ENCODE measurements around the gene PMPCA. TPM values are rescaled to one million over a fixed set of nuclear protein-coding genes. Genes with fewer than 3 reads are reported as not detected.

PMPCA gene
- total RNA-seq, 1 experiment from 2014 or later, result 83.7 TPM

DNA sequence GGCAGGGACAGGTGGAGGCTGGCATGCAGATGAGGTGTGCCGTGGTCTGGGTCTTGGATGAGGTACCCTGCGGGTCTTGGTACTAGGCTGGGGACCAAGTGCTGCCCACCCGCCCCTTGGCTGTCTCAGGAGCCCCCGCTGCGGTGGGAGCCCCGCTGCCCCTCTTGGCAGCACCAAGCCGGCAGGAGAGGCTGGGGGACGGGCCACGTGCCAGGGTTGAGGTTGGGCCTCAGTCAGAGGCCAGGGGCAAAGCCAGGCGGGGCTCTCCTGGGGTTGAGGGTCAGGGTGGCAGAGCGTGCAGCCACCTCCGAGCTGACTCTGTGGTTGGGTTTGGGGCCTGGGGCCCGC is 39.0 kb upstream of the PMPCA start:
- H3K27me3 ChIP-seq, result no peaks in the 10 kb centered on the region
- H3K36me3 ChIP-seq, result no peaks in the 10 kb centered on the region; the same call in 1 of the 2 replicates
- H3K4me3 ChIP-seq, result no peak overlapping the region
- H3K9me3 ChIP-seq, result no peaks in the 10 kb centered on the region
- DNase-seq, result no peak

DNA sequence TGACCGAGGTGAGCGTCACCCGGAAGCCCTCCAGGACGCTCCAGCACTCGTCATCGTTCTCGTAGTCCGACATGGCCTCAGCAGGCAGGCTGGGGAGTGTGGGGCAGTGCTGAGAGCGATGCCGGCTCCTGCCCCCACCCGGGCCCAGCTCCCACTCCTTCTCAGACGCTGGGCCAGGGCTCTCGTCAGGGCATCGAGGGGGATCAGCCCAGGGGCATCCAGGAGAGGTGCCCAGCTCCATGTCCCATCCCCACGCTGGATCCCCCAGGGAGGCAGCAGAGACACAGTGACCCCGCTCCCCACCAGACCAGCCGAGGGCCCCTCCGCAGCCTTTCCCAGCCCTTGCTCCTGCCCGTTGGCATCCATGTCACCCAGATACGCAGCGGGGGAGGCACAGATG is 38.5 kb upstream of the PMPCA start:
- no peaks in the 10 kb centered on the region for H3K27me3 ChIP-seq
- DNase-seq, result no peak
- H3K36me3 ChIP-seq, result no peaks in the 10 kb centered on the region; the same call in 1 of the 2 replicates
- no peak overlapping the region for H3K4me3 ChIP-seq
- H3K9me3 ChIP-seq, result no peaks in the 10 kb centered on the region

DNA sequence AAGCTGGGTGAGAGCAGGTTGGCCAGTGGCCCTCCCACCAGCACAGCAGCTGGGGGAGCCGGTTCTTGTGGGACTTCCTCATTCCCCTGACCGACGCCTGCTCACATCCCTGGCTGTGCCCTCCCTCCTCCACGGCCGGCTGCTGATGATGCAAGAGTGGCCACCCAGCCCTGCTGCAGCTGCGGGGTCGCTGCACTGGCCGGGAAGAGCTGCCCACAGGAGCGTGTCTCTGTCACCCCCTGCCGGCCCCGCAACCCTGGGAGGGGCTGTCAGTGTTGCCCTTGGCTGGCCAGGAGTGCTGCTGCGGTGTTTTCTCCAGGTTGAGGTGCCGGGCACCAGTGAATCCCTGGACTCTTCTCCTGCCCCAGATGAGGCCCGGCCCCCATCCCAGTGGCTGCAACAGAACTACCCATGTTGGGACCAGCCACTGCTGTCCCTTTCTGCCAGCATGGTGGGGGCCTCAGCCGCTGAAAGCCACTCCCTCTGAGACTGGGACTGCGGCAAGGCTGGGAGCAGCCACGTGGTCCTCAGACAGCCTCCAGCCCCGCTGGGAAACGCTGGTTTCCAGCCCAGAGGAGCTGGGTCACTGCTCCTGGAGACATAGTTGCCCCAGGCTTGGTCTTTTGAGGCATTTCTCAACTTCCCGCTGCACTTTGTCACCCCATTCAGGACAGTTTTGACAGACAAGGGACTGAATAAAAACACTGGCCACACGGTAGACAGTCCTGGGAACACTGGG is 37.7 kb upstream of the PMPCA start:
- no peaks in the 10 kb centered on the region for H3K9me3 ChIP-seq
- H3K4me3 ChIP-seq, result no peak overlapping the region
- H3K36me3 ChIP-seq, result no peaks in the 10 kb centered on the region; the same call in 1 of the 2 replicates
- peak; percentile 33 for DNase-seq
- no peaks in the 10 kb centered on the region for H3K27me3 ChIP-seq

DNA sequence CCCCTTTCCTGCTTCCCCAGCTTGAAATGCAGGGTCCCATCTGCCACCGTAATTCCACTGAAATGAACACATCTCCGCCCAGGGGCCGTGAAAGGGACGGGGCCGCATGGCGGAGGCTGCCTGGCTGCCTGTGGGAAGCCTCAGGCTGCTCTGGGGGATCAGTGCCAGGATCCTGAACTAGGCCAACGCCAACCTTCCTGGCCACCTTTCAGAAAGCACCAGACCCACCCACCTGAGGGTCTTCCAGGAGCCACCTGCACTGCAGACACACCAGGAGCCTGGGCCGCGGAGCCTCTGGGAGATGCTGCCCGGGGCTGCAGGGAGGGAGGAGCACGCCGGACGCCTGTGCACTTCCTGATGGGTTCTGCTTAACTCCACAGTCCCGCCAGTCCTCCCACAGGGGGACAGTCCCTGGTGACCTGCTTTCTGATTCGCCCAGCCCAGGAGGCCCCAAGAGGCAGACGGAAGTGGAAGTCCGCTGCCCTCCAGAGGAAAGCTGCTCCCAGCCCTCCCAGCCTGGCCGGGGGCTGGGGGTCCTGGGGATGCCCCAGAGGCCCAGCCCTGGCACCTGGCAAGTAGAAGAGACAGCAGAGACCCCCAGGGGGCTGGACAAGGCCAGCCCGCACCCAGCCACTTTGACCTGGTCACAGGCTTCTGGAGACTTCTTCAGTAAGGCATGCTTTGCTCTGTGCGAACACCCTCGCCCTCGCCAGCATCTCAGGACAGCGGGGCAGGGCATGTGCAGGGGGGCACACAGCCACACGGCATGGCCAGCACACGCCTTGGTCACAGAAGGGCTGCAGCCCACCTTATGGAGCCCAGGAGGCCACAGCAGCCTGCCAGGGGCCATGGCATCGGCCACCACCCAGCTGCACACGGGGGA is 36.9 kb upstream of the PMPCA start, which contains the start of gene CARD9:
Gene CARD9, minus strand, starts transcription at position 370 of the 883 bp plus-strand sequence. CDS start 1,591 bp downstream, outside the sequence.
- Histone ChIP-seq H3K36me3 (no peaks in the 10 kb centered on the region; the same call in 1 of the 2 replicates), H3K4me3 (no peak within 1 kb of the TSS), H3K9me3 (no peaks in the 10 kb centered on the region), H3K27me3 (no peaks in the 10 kb centered on the region)
- no peak for DNase-seq

DNA sequence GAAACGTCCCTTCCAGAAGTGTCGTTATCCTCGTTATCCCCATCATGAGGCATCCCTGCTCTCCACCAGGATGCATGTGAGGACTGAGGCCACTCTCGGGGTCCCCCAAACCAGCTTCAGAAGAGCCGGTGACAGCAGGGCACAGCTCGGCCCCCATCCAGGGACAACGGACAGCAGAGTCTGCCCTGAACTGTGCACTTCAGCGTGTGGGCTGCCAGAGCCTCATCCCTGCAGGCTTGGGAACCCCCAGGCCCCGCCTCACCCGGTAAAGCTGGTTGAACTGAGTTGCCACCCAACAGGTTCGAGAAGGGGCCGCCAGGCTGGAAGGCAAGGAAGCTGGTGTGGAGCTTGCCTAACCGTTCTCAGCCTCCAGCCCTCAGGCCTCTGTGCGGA is 36.3 kb upstream of the PMPCA start:
- DNase-seq, result no peak
- Histone ChIP-seq H3K9me3 (no peaks in the 10 kb centered on the region), H3K4me3 (no peak overlapping the region), H3K27me3 (no peaks in the 10 kb centered on the region), H3K36me3 (no peaks in the 10 kb centered on the region; the same call in none of the 2 replicates)

DNA sequence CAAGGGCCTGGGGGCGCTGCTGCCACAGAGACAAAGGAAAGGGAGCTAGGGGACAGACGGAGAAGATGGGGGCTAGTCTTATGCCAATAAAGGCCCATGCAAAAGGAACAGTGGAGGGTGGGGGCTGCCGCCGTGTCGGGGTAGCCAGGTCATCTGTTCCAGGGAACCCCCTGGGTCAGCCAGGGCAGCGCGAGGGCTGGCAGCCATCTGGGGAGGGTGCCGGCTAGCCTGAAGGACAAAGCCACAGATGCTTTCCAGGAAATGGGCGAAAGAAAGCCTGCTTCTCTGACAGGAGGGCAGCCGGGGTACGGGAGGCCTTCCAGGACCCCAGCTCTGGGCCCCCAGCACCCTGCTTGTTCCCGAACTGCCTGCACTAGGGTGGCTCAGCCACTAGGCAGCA is 35.4 kb upstream of the PMPCA start:
- no peaks in the 10 kb centered on the region for H3K27me3 ChIP-seq
- H3K36me3 ChIP-seq, result no peaks in the 10 kb centered on the region; the same call in none of the 2 replicates
- no peak for DNase-seq
- H3K9me3 ChIP-seq, result no peaks in the 10 kb centered on the region
- no peak overlapping the region for H3K4me3 ChIP-seq

DNA sequence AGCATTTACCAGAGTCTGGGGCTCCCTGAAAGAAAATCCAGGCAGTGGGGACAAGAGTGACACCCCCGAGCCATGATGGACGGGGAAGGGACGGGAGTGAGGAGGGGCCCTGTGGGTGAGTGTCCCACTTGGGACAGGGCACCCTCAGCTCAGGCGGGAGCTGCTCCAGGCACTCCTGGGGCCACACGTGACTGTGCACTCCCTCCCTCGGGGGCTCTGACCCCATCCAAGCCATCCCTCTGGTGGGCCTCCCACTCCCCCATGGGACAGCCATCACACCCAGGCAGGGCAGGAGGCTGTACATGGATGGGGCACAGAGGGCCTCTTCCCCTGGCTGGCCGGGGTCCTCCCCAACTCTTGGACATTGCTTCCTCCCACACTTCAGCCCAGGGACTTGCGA is 34.0 kb upstream of the PMPCA start:
- peaks cover 3% of the 10 kb centered on the region for H3K36me3 ChIP-seq
- no peaks in the 10 kb centered on the region for H3K27me3 ChIP-seq
- DNase-seq, result no peak
- no peaks in the 10 kb centered on the region for H3K9me3 ChIP-seq
- no peak overlapping the region for H3K4me3 ChIP-seq

DNA sequence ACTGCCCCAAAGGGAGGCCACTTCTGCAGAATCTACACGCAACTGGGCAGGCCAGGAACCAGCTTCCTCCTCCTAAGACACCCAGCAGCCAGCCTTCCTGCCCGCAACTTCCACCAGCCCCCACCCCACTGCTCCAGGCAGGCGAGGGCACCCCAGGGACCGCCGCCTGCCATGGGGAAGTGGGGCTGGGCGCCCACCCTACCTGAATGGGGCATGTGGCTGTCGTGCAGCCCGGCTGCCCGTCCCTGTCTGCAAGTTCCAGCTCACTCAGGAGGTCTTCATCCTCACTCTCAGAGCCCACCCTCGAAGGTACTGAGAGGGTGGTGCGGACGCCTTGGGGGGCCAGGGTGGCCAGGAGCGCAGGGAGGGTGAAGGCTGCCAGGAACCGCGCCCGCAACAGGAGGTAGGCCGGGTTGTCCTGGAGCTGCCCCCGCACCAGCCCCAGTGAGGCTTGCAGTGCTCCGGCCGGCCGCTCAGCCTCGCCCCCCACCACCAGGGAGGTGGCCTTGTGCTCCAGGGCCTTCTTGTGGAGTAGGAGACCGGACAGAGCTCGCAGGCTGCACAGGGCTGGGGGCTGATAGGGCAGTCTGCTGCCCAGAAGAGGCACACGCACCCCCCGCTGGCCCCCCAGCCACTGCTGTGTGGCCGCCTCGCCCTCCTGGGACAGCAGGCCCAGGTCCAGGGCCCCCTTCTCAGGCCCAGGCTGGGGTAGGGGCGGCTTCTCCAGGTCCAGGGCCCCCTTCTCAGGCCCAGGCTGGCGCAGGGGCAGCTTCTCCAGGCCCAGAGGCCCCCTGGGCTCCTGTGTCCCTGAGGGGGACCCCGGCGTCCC is 32.9 kb upstream of the PMPCA start:
- Histone ChIP-seq H3K9me3 (no peaks in the 10 kb centered on the region), H3K36me3 (peaks cover 3% of the 10 kb centered on the region), H3K27me3 (no peaks in the 10 kb centered on the region), H3K4me3 (no peak overlapping the region)
- DNase-seq, result no peak

DNA sequence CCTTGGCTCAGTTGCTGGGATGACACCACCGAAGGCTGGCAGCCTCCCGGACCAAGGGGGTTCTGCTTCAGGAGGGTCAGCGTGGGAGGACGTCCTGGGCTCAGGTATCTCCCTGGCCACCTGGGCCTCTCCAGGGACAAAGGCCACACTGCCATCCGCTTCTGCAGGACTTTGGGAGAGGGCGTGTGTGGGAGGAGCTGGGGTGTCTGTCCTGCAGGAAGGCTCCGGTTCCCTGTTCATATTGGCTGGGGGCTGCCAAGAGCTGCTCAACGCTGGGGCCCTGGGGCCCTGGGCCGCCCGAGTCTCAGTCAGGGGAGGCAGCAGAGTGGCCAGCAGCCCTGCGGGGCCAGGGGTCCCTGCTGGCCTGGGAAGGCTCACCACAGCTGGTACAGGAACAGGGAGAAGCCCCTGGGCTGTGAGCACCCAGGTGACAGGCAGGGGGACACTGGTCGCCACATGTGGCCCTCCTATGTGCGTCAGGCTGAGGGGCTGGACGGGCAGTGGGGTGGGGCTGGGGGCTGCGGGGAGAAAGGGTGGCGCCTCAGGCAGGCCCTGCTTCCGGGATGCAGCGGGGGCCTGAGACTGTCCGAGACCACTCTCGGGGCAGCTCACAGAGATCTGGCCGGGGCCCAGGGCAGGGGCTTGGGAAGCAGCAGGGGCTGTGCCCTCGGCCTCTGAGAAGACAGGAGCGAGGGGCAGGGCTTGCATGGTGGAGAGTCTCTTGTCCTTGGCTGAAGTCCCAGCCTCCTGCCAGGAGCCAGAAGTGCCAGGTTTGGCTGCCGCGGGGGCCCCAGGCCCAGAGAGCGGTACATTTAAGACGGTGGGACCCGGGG is 32.1 kb upstream of the PMPCA start:
- DNase-seq, result no peak
- peaks cover 3% of the 10 kb centered on the region for H3K36me3 ChIP-seq
- H3K9me3 ChIP-seq, result no peaks in the 10 kb centered on the region
- no peaks in the 10 kb centered on the region for H3K27me3 ChIP-seq
- no peak overlapping the region for H3K4me3 ChIP-seq

DNA sequence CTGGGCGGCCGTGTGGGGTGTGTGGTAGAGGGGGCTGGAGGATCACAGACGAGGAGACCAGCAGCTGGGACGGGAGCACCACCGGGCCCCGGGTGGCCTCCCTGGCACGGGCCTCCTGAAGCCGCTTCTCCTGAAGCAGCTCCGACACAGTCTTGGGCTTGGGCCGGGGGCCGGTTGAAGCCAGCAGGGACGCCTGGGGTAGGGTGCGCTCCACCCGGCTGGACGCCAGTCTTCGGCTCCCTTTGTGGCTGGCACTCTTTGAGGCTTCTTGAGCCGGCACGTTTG is 31.5 kb upstream of the PMPCA start:
- Histone ChIP-seq H3K9me3 (no peaks in the 10 kb centered on the region), H3K4me3 (no peak overlapping the region), H3K36me3 (peaks cover 4% of the 10 kb centered on the region), H3K27me3 (no peaks in the 10 kb centered on the region)
- no peak for DNase-seq

DNA sequence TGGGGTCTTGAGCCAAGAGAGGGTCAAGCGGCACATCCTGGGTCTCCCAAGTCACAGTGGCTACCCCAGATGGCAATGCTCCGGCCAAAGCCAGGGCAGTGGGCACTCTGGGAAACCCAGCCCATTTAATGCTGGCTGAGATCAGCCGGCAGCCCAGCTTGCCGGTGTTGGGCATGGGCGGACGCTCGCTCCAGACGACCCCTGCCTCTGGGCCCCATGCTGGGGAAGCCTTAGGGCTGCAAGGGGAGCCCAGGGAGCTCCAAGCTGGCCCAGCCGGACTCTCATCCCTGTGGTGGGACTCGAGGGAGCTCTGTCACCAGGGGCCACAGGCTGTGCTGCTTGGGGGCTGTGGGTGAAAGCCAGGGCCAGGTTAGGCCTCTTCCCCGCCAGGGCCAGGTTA is 31.1 kb upstream of the PMPCA start:
- DNase-seq, result no peak
- H3K4me3 ChIP-seq, result no peak overlapping the region
- H3K9me3 ChIP-seq, result no peaks in the 10 kb centered on the region
- H3K27me3 ChIP-seq, result no peaks in the 10 kb centered on the region
- peaks cover 8% of the 10 kb centered on the region for H3K36me3 ChIP-seq

DNA sequence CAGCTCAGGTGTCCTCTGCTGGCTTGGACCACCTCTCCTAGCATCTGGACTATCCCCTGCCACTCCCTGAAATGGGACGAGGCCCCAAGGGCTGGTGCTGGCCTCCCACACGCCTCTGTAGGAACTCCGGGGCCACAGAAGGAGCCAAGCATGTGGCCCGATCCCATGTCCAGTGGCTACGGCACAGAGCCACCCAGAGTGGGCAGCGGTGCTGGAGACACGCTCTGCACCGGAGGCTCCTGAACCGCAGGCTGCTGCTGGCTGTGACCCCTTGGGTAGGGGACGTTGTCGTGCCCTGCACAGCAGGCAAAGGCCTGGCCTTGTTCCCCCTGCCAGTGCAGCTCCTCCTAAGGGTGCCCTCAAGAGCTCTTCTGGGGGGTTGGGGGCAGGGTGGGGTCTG is 30.6 kb upstream of the PMPCA start:
- no peaks in the 10 kb centered on the region for H3K27me3 ChIP-seq
- H3K36me3 ChIP-seq, result peaks cover 11% of the 10 kb centered on the region
- no peak overlapping the region for H3K4me3 ChIP-seq
- no peaks in the 10 kb centered on the region for H3K9me3 ChIP-seq
- no peak for DNase-seq

DNA sequence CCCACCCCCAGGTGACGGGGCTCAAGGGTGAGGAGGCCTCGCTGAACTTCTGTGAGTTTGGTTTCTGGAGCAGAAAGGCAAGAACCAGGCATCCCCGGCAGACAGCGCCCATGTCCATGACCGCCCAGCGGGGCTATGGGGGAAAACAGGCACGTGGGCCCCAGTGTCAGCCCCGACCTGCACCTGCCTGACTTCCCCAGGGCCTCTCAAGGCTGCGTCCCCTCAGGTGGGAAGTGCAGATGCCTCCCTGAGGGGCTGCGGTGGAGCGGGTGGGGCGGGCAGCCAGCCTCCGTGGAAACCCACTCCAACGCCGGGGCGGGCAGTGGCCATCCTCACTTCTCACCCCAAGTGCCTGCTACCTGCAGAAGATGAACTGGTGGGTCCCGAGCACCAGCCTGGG is 30.1 kb upstream of the PMPCA start:
- no peaks in the 10 kb centered on the region for H3K9me3 ChIP-seq
- no peak for DNase-seq
- peaks cover 15% of the 10 kb centered on the region for H3K36me3 ChIP-seq
- H3K4me3 ChIP-seq, result no peak overlapping the region
- H3K27me3 ChIP-seq, result no peaks in the 10 kb centered on the region

DNA sequence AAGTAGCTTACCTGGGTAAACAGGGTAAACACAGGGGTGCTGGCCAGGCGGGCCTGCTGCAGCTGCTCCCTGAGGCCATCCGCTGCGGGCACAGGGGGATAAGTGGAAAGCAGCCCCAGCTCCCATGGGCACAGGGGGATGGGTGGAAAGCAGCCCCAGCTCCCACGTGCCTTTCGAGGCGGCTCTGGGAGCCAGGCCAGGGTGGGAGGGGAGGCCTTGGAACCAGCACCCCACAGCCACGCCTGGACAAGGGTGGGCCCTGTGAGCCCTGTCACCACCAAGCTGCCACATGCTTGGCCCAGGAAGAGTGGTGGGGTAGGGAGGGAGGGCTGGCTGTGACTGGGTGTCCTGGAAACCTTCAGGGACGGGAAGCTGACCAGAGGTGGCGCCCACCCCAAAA is 29.1 kb upstream of the PMPCA start:
- DNase-seq, result no peak
- no peak overlapping the region for H3K4me3 ChIP-seq
- no peaks in the 10 kb centered on the region for H3K9me3 ChIP-seq
- H3K36me3 ChIP-seq, result peaks cover 15% of the 10 kb centered on the region
- no peaks in the 10 kb centered on the region for H3K27me3 ChIP-seq

DNA sequence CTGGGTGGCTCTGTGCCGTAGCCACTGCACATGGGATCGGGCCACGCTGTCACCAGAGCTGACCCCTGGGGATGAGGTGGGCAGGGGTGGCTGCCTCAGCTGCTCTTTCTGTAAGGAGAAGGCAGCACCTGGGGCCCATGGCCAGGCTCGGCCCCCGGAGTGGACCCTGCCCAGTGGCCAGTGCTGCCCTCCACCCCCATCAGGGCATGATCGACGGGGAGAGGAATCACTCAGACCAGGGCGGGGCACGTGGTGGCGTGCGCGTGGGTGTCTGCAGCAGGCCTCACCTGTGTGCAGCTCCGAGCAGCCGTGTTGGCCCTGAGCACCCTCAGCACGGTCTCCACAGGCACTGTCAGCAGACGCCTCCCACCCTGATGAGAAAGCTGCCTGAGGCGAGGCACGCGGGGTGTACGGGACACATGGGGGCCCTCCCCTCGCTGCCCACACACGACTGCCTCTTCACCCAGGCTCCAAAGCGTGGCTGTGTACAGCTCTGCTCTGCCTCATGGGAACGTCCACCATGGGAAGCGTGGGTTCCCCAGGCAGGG is 28.4 kb upstream of the PMPCA start:
- Histone ChIP-seq H3K36me3 (peaks cover 21% of the 10 kb centered on the region), H3K27me3 (no peaks in the 10 kb centered on the region), H3K9me3 (no peaks in the 10 kb centered on the region), H3K4me3 (no peak overlapping the region)
- DNase-seq, result no peak

DNA sequence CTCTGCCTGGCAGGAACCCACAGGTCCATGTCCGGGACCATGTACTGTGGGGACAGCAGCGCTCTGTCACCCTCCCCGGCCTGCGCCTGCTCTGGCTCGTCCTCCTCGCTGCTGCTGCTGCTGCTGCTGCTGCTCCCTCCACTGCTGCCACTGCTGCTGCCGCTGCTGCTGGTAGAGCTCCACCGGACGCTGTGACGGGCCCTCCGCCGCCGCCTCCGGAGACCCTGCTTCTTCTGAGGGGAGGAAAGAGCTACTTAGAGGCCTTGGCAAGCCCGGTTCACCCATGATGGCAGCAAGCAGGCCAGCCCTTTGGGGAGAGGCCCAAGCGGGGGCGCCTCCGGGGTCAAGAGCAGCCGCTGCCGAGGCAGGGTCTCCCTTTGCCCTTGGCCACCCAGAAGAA is 27.0 kb upstream of the PMPCA start:
- no peaks in the 10 kb centered on the region for H3K27me3 ChIP-seq
- no peak overlapping the region for H3K4me3 ChIP-seq
- no peaks in the 10 kb centered on the region for H3K9me3 ChIP-seq
- DNase-seq, result no peak
- peaks cover 30% of the 10 kb centered on the region for H3K36me3 ChIP-seq

Data from MG63 (cell line).